Measurements from ENCODE around the gene CHRM5. TPM values are rescaled to one million over a fixed set of nuclear protein-coding genes. Genes with fewer than 3 reads are reported as not detected.
A peak's percentile ranks its signal among the peaks of the same experiment; 100 is the strongest.

CHRM5 gene
- total and polyA plus RNA-seq, 4 experiments from 2014 or later, result 0.06 TPM; not detected in 3

DNA sequence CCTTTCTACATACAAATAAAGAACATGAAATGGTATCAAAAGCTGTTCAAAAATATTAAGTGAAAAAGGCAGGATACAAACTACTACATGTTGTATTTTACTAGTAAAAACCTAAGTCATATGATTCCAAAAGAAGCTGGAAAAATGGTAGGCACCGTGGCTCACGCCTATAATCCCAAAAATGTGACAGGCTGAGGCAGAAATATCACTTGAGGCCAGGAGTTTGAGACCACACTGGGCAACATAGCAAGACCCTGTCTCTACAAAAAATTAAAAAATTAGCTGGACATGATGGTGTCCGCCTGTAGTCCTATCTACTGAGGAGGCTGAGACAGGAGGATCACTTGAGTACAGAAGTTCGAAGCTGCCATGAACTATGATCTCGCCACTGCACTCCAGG is 131.6 kb downstream of the CHRM5 start:
- Histone ChIP-seq H3K9me3 (ENCODE audit: control insufficient read depth in 1 of 2, low read length in 2 of 2) (no peaks in the 10 kb centered on the region), H3K36me3 (ENCODE audit: insufficient read depth, low read length) (peaks cover 4% of the 10 kb centered on the region), H3K4me3 (ENCODE audit: low read length in 2 of 2) (no peak overlapping the region), H3K4me1 (ENCODE audit: insufficient read depth, low read length) (peaks cover 37% of the 10 kb centered on the region), H3K27me3 (ENCODE audit: insufficient read depth, low read length) (no peaks in the 10 kb centered on the region), H3K27ac (ENCODE audit: low read depth, low read length) (peak overlapping the region; percentile 85)
- CTCF ChIA-PET (ENCODE audit: partially characterized antibody), result interaction anchor here (0.9 to 4.2 kb wide), 2 partner anchors 110 to 243 kb away, joined by 7 to 16 read pairs; partner anchors contain the start of genes KATNBL1, NOP10 and NUTM1
- Mint-ChIP-seq H3K4me3 (peak overlapping the region; percentile 15 to 100 (median 52)), H3K9me3 (peaks cover 0 to 6% (median 1%) of the 10 kb centered on the region in 8 donors), H3K27me3 (peaks cover 0 to 1% of the 10 kb centered on the region in 2 donors), H3K4me1 (peaks cover 17 to 55% (median 38%) of the 10 kb centered on the region in 4 donors), H3K27ac (peak overlapping the region in 6 of 7 donors; percentile 25 to 100 (median 70)), H3K36me3 (peaks cover 4 to 29% of the 10 kb centered on the region in 2 donors)
- POLR2A ChIA-PET (ENCODE audit: partially characterized antibody), result interaction anchor here (0.6 kb wide), 1 partner anchor 68 kb away, joined by 3 read pairs; no protein-coding TSS in a partner anchor
- no peak for DNase-seq
- intact Hi-C loops (cut with micrococcal nuclease), result loop anchor here (2.0 to 5.0 kb wide), 3 partner anchors 37 to 1447 kb away; partner anchors contain the start of gene DPH6

DNA sequence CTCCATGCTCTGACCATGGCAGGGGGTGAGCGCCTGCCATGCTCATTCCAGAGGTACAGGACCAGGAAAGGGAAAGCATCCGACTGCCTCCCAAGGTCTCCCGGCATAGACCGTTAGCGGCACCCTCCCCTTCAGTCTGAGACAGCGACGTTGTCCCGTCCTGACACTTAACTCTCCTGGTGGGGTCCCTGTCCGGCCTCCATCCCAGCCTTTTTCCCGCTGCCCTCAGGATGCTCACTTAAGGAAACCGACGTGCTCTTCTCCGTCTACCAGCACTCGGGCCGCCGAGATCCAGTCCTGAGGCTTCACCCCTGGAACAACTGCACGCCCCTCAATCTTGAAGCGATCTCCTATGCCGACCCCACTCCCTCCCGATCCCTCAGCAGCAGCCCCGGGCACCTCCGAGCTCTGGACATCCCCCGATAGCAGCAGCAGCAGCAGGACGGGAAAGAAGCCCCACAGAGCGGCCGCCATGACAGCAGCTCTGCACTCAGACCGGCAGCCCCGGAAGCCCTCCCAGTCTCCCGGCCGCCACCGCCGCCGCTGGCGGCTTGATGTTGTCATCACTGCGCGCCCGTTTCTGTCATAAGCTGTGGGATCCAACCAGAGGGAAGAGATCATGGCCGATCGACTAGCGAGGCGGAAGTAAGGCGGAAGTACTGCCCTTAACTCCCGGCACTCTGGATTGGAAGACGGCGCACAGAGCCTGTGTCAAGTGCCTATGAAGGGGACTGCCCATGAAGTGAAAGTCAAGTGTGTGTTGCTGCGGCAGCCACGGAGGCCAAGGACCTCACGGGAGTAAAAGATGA is 133.3 kb downstream of the CHRM5 start, which contains the start of the genes EMC7 and PGBD4:
Gene EMC7 (minus strand): TSS at position 497 of the 809 bp plus-strand sequence. CDS start 23 bp downstream, at position 474.
Gene PGBD4 (plus strand): TSS at position 718 of the 809 bp plus-strand sequence. CDS start 449 bp downstream, outside the sequence.
- peak within 1 kb of the TSS; percentile 94 to 100 (median 99) for H3K27ac Mint-ChIP-seq
- H3K4me3 Mint-ChIP-seq, result peak within 1 kb of the TSS; percentile 92 to 100 (median 100)
- H3K36me3 Mint-ChIP-seq, result peaks cover 5 to 28% of the 10 kb centered on the region in 2 donors
- peaks cover 16 to 52% (median 36%) of the 10 kb centered on the region in 4 donors for H3K4me1 Mint-ChIP-seq
- Histone ChIP-seq H3K4me1 (ENCODE audit: insufficient read depth, low read length) (peaks cover 37% of the 10 kb centered on the region), H3K27ac (ENCODE audit: low read depth, low read length) (peak within 1 kb of the TSS; percentile 85), H3K27me3 (ENCODE audit: insufficient read depth, low read length) (no peaks in the 10 kb centered on the region), H3K36me3 (ENCODE audit: insufficient read depth, low read length) (no peaks in the 10 kb centered on the region), H3K4me3 (ENCODE audit: low read length in 2 of 2) (peak within 1 kb of the TSS; percentile 94 to 97), H3K9me3 (ENCODE audit: control insufficient read depth in 1 of 2, low read length in 2 of 2) (no peaks in the 10 kb centered on the region)
- H3K9me3 Mint-ChIP-seq, result peaks cover 0 to 6% (median 3%) of the 10 kb centered on the region in 8 donors
- CTCF ChIA-PET (ENCODE audit: partially characterized antibody), result interaction anchor here (0.9 to 2.1 kb wide), 5 partner anchors 106 to 486 kb away, joined by 3 to 7 read pairs (median 5); partner anchors contain the start of genes EMC4 and KATNBL1
- DNase-seq, result peak; percentile 99 to 100 (median 99)
- POLR2A ChIA-PET (ENCODE audit: partially characterized antibody), result interaction anchor here (0.5 to 2.8 kb wide), 17 partner anchors 10 to 887 kb away, joined by 3 to 34 read pairs (median 5); partner anchors contain the start of genes AQR, AVEN, EMC4 and GOLGA8B
- H3K27me3 Mint-ChIP-seq, result peaks cover 0 to 1% of the 10 kb centered on the region in 2 donors
- intact Hi-C loops (cut with micrococcal nuclease), result loop anchor here (1.0 to 5.0 kb wide), 10 partner anchors 39 to 1446 kb away; partner anchors contain the start of genes AQR, DPH6, EMC4 and KATNBL1

DNA sequence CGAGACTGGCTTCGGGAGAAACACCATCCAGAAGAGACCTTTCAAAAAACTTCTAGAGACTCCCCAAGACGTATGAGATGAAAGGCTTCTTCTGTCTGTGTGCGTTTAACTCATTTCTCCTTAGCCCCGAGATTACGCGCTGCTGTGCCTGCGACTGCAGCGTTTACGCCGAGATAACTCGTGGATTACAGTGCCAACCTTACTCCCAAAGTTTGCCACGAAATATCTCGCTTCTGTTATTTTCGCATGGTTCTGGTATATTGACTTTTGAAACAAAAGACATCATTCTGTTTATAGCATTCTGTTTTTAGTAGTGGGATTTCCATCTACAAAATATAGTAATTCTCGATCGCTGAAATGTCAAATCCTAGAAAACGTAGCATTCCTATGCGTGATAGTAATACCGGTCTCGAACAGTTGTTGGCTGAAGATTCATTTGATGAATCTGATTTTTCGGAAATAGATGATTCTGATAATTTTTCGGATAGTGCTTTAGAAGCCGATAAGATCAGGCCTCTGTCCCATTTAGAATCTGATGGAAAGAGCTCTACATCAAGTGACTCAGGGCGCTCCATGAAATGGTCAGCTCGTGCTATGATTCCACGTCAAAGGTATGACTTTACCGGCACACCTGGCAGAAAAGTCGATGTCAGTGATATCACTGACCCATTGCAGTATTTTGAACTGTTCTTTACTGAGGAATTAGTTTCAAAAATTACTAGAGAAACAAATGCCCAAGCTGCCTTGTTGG is 134.1 kb downstream of the CHRM5 start:
- peaks cover 5 to 28% of the 10 kb centered on the region in 2 donors for H3K36me3 Mint-ChIP-seq
- peaks cover 16 to 49% (median 34%) of the 10 kb centered on the region in 4 donors for H3K4me1 Mint-ChIP-seq
- intact Hi-C loops (cut with micrococcal nuclease), result loop anchor here (1.0 to 5.0 kb wide), 5 partner anchors 64 to 1445 kb away; partner anchors contain the start of genes AQR, DPH6 and LPCAT4
- peaks cover 37% of the 10 kb centered on the region for H3K4me1 ChIP-seq (ENCODE audit: insufficient read depth, low read length)
- ChIA-PET POLR2A (ENCODE audit: partially characterized antibody) (interaction anchor here (0.5 to 2.8 kb wide), 16 partner anchors 9 to 886 kb away, joined by 3 to 34 read pairs (median 5); partner anchors contain the start of genes AQR, AVEN, EMC4 and GOLGA8B), CTCF (ENCODE audit: partially characterized antibody) (interaction anchor here (0.7 to 2.1 kb wide), 11 partner anchors 43 to 485 kb away, joined by 3 to 12 read pairs (median 3); partner anchors contain the start of genes EMC4, KATNBL1 and LPCAT4)
- peak overlapping the region; percentile 92 to 100 (median 100) for H3K4me3 Mint-ChIP-seq
- H3K27me3 Mint-ChIP-seq, result peaks cover 0 to 1% of the 10 kb centered on the region in 2 donors
- H3K27me3 ChIP-seq (ENCODE audit: insufficient read depth, low read length), result no peaks in the 10 kb centered on the region
- peak overlapping the region; percentile 85 for H3K27ac ChIP-seq (ENCODE audit: low read depth, low read length)
- no peak for DNase-seq
- H3K36me3 ChIP-seq (ENCODE audit: insufficient read depth, low read length), result no peaks in the 10 kb centered on the region
- H3K9me3 Mint-ChIP-seq, result peaks cover 0 to 6% (median 3%) of the 10 kb centered on the region in 8 donors
- H3K9me3 ChIP-seq (ENCODE audit: control insufficient read depth in 1 of 2, low read length in 2 of 2), result no peaks in the 10 kb centered on the region
- peak overlapping the region; percentile 45 to 97 for H3K4me3 ChIP-seq (ENCODE audit: low read length in 2 of 2)
- H3K27ac Mint-ChIP-seq, result peak overlapping the region; percentile 94 to 100 (median 99)

- no peak for DNase-seq
- Mint-ChIP-seq H3K4me3 (no peak overlapping the region), H3K27ac (no peak overlapping the region), H3K4me1 (peaks cover 5 to 18% (median 12%) of the 10 kb centered on the region in 4 donors), H3K9me3 (peaks cover 0 to 6% (median 3%) of the 10 kb centered on the region in 8 donors), H3K27me3 (peaks cover 0 to 1% of the 10 kb centered on the region in 2 donors), H3K36me3 (peaks cover 5 to 15% of the 10 kb centered on the region in 2 donors)
- Histone ChIP-seq H3K27me3 (ENCODE audit: insufficient read depth, low read length) (no peaks in the 10 kb centered on the region), H3K9me3 (ENCODE audit: control insufficient read depth in 1 of 2, low read length in 2 of 2) (no peaks in the 10 kb centered on the region), H3K4me1 (ENCODE audit: insufficient read depth, low read length) (peaks cover 10% of the 10 kb centered on the region), H3K4me3 (ENCODE audit: low read length in 2 of 2) (no peak overlapping the region), H3K36me3 (ENCODE audit: insufficient read depth, low read length) (no peaks in the 10 kb centered on the region), H3K27ac (ENCODE audit: low read depth, low read length) (no peak overlapping the region)
- ChIA-PET CTCF (ENCODE audit: partially characterized antibody) (interaction anchor here (2.1 kb wide), 1 partner anchor 104 kb away, joined by 9 read pairs; the partner anchor contains the start of gene KATNBL1), POLR2A (ENCODE audit: partially characterized antibody) (interaction anchor here (0.9 kb wide), 1 partner anchor 127 kb away, joined by 3 read pairs; no protein-coding TSS in a partner anchor)
- intact Hi-C loops (cut with micrococcal nuclease), result no loop called here
These were observed 138.1 kb downstream of the CHRM5 start for GRCh38 chr15:34106423-34106822.

GRCh38 chr15:34107315-34107714 is 139.0 kb downstream of the CHRM5 start:
- Histone ChIP-seq H3K9me3 (ENCODE audit: control insufficient read depth in 1 of 2, low read length in 2 of 2) (no peaks in the 10 kb centered on the region), H3K27me3 (ENCODE audit: insufficient read depth, low read length) (no peaks in the 10 kb centered on the region), H3K4me1 (ENCODE audit: insufficient read depth, low read length) (peaks cover 7% of the 10 kb centered on the region), H3K27ac (ENCODE audit: low read depth, low read length) (no peak overlapping the region), H3K36me3 (ENCODE audit: insufficient read depth, low read length) (no peaks in the 10 kb centered on the region), H3K4me3 (ENCODE audit: low read length in 2 of 2) (no peak overlapping the region)
- CTCF ChIA-PET (ENCODE audit: partially characterized antibody), result interaction anchor here (0.9 to 2.1 kb wide), 3 partner anchors 12 to 476 kb away, joined by 3 to 9 read pairs (median 4); partner anchors contain the start of genes GOLGA8B and KATNBL1
- intact Hi-C loops (cut with micrococcal nuclease), result no loop called here
- Mint-ChIP-seq H3K27ac (no peak overlapping the region), H3K4me1 (peaks cover 2 to 9% (median 7%) of the 10 kb centered on the region in 4 donors), H3K4me3 (no peak overlapping the region), H3K27me3 (no peaks in the 10 kb centered on the region), H3K36me3 (peaks cover 5 to 7% of the 10 kb centered on the region in 2 donors), H3K9me3 (peaks cover 0 to 6% (median under 1%) of the 10 kb centered on the region in 8 donors)
- POLR2A ChIA-PET (ENCODE audit: partially characterized antibody), result no interaction called here
- DNase-seq, result no peak

Measured in CD4-positive, alpha-beta memory T cell (primary cell).